GM23338 (cell line): ENCODE data around the gene OPTC. TPM values are rescaled to one million over a fixed set of nuclear protein-coding genes. Genes with fewer than 3 reads are reported as not detected.

Source experiments
- ATAC-seq: fragments of 200-7000 bp; cut with Tn5 transposase; 3 replicates; pipeline ENCODE4 v1.9.1; 2020
- DNase-seq: peaks from one replicate; pipeline ENCODE4 v3.0.0-alpha.2; 2015; ENCODE audit warnings: low spot score
- H2AFZ ChIP-seq: fragments of 200-600 bp; sonication (generic); 2 replicates; pipeline ENCODE4 v1.8.0; 2016; ENCODE audit warnings: antibody characterized with exemption, mild to moderate bottlenecking, moderate library complexity
- H3F3A ChIP-seq: fragments of 200-600 bp; sonication (generic); replicated peaks from 2 replicates; pipeline ENCODE4 v1.8.0; 2017; ENCODE audit warnings: antibody characterized with exemption, mixed run types, low read depth
- H3K27ac ChIP-seq: fragments of 200-600 bp; sonication (generic); 2 replicates; pipeline ENCODE4 v1.6.1; 2016; ENCODE audit warnings: low read depth
- H3K27me3 ChIP-seq: fragments of 200-600 bp; sonication (generic); 2 replicates; pipeline ENCODE4 v1.8.0; 2016; ENCODE audit warnings: mild to moderate bottlenecking, mixed run types, moderate library complexity; ENCODE audit not compliant: insufficient read depth
- H3K36me3 ChIP-seq: fragments of 200-600 bp; sonication (generic); 2 replicates; pipeline ENCODE4 v1.8.0; 2016; ENCODE audit warnings: mild to moderate bottlenecking; ENCODE audit not compliant: insufficient read depth
- H3K4me1 ChIP-seq: fragments of 200-600 bp; sonication (generic); 2 replicates; pipeline ENCODE4 v1.8.0; 2016; ENCODE audit warnings: mild to moderate bottlenecking, moderate library complexity; ENCODE audit not compliant: insufficient read depth
- H3K4me2 ChIP-seq: fragments of 200-600 bp; sonication (generic); 2 replicates; pipeline ENCODE4 v1.7.1; 2017; ENCODE audit warnings: mixed run types
- H3K4me3 ChIP-seq: fragments of 200-600 bp; sonication (generic); 2 replicates; pipeline ENCODE4 v1.6.1; 2016; ENCODE audit warnings: mixed run types
- H3K79me2 ChIP-seq: fragments of 200-600 bp; sonication (generic); replicated peaks from 2 replicates; pipeline ENCODE4 v1.8.0; 2017; ENCODE audit warnings: mild to moderate bottlenecking; ENCODE audit not compliant: insufficient read depth
- H3K9me2 ChIP-seq: fragments of 200-600 bp; sonication (generic); 2 replicates; pipeline ENCODE4 v1.8.0; 2017; ENCODE audit not compliant: insufficient read depth
- H4K20me1 ChIP-seq: fragments of 200-600 bp; sonication (generic); replicated peaks from 2 replicates; pipeline ENCODE4 v1.8.0; 2017; ENCODE audit warnings: mild to moderate bottlenecking; ENCODE audit not compliant: insufficient read depth
- H3K27ac Mint-ChIP-seq: 2 replicates; pipeline ENCODE4 v1.8.0; 2020; ENCODE audit warnings: inconsistent platforms, mild to moderate bottlenecking, moderate library complexity, mixed read lengths
- H3K27me3 Mint-ChIP-seq: 3 replicates; pipeline ENCODE4 v1.8.0; 2022; ENCODE audit warnings: low read depth, mild to moderate bottlenecking, moderate library complexity, mixed read lengths, inconsistent platforms; ENCODE audit not compliant: insufficient read depth, poor library complexity
- H3K36me3 Mint-ChIP-seq: 3 replicates; pipeline ENCODE4 v1.8.0; 2021; ENCODE audit warnings: low read depth, mild to moderate bottlenecking, inconsistent platforms, moderate library complexity, mixed read lengths
- H3K4me1 Mint-ChIP-seq: 3 replicates; pipeline ENCODE4 v1.8.0; 2020; ENCODE audit warnings: mild to moderate bottlenecking, inconsistent platforms, mixed read lengths
- H3K4me3 Mint-ChIP-seq: 3 replicates; pipeline ENCODE4 v1.8.0; 2021; ENCODE audit warnings: moderate library complexity, mild to moderate bottlenecking, inconsistent platforms, mixed read lengths
- H3K9me3 Mint-ChIP-seq: 3 replicates; pipeline ENCODE4 v1.8.0; 2020; ENCODE audit warnings: moderate library complexity, mild to moderate bottlenecking, inconsistent platforms, mixed read lengths
- CREB1 ChIP-seq: fragments of 250-450 bp; sonication (Bioruptor Pico); IDR thresholded peaks from 2 replicates; pipeline ENCODE4 v1.5.0; 2020; ENCODE audit warnings: low read depth, mild to moderate bottlenecking, moderate library complexity
- EZH2 ChIP-seq: fragments of 200-600 bp; sonication (generic); IDR thresholded peaks from one replicate; pipeline ENCODE4 v1.8.0; 2017; ENCODE audit warnings: antibody characterized with exemption, mild to moderate bottlenecking, low read depth; ENCODE audit not compliant: unreplicated experiment
- EZH2phosphoT487 ChIP-seq: fragments of 200-600 bp; sonication (generic); IDR thresholded peaks from one replicate; pipeline ENCODE4 v1.8.1; 2018; ENCODE audit warnings: antibody characterized with exemption; ENCODE audit not compliant: unreplicated experiment
- NANOG ChIP-seq: IDR thresholded peaks from 2 replicates; pipeline ENCODE4 v1.6.1; 2016; ENCODE audit warnings: antibody characterized with exemption, borderline replicate concordance
- POLR2AphosphoS5 ChIP-seq: IDR thresholded peaks from 2 replicates; pipeline ENCODE4 v1.6.1; 2016; ENCODE audit warnings: antibody characterized with exemption, low read depth
- STAT1 ChIP-seq: IDR thresholded peaks from one replicate; pipeline ENCODE4 v1.6.1; 2016; ENCODE audit warnings: antibody characterized with exemption; ENCODE audit not compliant: unreplicated experiment
- ZNF114 ChIP-seq: fragments of 250-450 bp; sonication (Bioruptor Pico); IDR thresholded peaks from 2 replicates; pipeline ENCODE4 v1.5.0; 2020; ENCODE audit warnings: mild to moderate bottlenecking, moderate library complexity
- polyA plus RNA-seq: library from polyadenylated mRNA; unstranded; fragments of >200 nt; fragmentation: Nextera tagmentation; extraction: Ambion mirVana; gene quantifications from 2 replicates; pipeline ENCODE4 v1.2.1, GENCODE V29; 2016
- total RNA-seq: library from RNA; depleted of rRNA; stranded (reverse); fragments of >200 nt; shearing (Covaris generic); gene quantifications from 2 replicates; pipeline ENCODE4 v1.2.3, GENCODE V29; 2014
- TF ChIP-seq, protein P1 (sequence below), 2 experiments: fragments of 200-600 bp in 1 of 2; sonication (generic) in 1 of 2; conservative IDR thresholded peaks; 2 replicates each; pipeline versions ENCODE4 v1.5.1 to v1.6.1; 2016 to 2017; ENCODE audit warnings: antibody characterized with exemption in 2 of 2, low read depth in 2 of 2, mild to moderate bottlenecking in 2 of 2, moderate library complexity in 1 of 2
- TF ChIP-seq, protein P2 (sequence below): fragments of 250-450 bp; sonication (Bioruptor Pico); IDR thresholded peaks from 2 replicates; pipeline ENCODE4 v1.5.0; 2020; ENCODE audit warnings: mild to moderate bottlenecking, moderate library complexity
- TF ChIP-seq, protein P3 (sequence below): IDR thresholded peaks from 2 replicates; pipeline ENCODE4 v1.6.1; 2016; ENCODE audit warnings: antibody characterized with exemption

Gene OPTC
- total and polyA plus RNA-seq, 2 experiments from 2014 or later, result 0.50 to 1.0 TPM

- TF ChIP-seq, protein P1, sequence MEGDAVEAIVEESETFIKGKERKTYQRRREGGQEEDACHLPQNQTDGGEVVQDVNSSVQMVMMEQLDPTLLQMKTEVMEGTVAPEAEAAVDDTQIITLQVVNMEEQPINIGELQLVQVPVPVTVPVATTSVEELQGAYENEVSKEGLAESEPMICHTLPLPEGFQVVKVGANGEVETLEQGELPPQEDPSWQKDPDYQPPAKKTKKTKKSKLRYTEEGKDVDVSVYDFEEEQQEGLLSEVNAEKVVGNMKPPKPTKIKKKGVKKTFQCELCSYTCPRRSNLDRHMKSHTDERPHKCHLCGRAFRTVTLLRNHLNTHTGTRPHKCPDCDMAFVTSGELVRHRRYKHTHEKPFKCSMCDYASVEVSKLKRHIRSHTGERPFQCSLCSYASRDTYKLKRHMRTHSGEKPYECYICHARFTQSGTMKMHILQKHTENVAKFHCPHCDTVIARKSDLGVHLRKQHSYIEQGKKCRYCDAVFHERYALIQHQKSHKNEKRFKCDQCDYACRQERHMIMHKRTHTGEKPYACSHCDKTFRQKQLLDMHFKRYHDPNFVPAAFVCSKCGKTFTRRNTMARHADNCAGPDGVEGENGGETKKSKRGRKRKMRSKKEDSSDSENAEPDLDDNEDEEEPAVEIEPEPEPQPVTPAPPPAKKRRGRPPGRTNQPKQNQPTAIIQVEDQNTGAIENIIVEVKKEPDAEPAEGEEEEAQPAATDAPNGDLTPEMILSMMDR (conservative IDR thresholded peaks at IDR 0.05; ENCODE audit: low read depth in 2 of 2), result peak; percentile 41 to 66
Measured at GRCh38 chr1:203450479-203451149, 43.3 kb upstream of the OPTC start (continued).

GRCh38 chr1:203451836-203452784 lies 41.8 kb upstream of the OPTC start:
- DNase-seq, result no peak
- Histone ChIP-seq H3K79me2 (no peaks in the 10 kb centered on the region), H3K9me2 (no peaks in the 10 kb centered on the region), H4K20me1 (no peaks in the 10 kb centered on the region), H3K4me1 (peaks cover 8% of the 10 kb centered on the region; the same call in 1 of the 2 replicates), H3K4me2 (no peak overlapping the region), H3K27me3 (no peaks in the 10 kb centered on the region), H2AFZ (no peak overlapping the region), H3F3A (no peaks in the 10 kb centered on the region), H3K36me3 (no peaks in the 10 kb centered on the region), H3K27ac (no peak overlapping the region), H3K4me3 (no peak overlapping the region)
- H3K4me1 Mint-ChIP-seq, result peaks cover 15% of the 10 kb centered on the region
- no peak overlapping the region for H3K27ac Mint-ChIP-seq
- no peaks in the 10 kb centered on the region for H3K9me3 Mint-ChIP-seq
- no peak for ATAC-seq
- no peaks in the 10 kb centered on the region for H3K36me3 Mint-ChIP-seq
- no peak overlapping the region for H3K4me3 Mint-ChIP-seq
- peaks cover 8% of the 10 kb centered on the region for H3K27me3 Mint-ChIP-seq
- TF ChIP-seq STAT1 (no peak), CREB1 (CRISPR knock-in tag) (no peak), POLR2AphosphoS5 (no peak), EZH2phosphoT487 (no peak), ZNF114 (CRISPR knock-in tag) (no peak), NANOG (no peak), EZH2 (no peak)
- TF ChIP-seq, protein P1 (conservative IDR thresholded peaks at IDR 0.05; ENCODE audit: low read depth in 2 of 2), result no peak
- TF ChIP-seq, protein P2, sequence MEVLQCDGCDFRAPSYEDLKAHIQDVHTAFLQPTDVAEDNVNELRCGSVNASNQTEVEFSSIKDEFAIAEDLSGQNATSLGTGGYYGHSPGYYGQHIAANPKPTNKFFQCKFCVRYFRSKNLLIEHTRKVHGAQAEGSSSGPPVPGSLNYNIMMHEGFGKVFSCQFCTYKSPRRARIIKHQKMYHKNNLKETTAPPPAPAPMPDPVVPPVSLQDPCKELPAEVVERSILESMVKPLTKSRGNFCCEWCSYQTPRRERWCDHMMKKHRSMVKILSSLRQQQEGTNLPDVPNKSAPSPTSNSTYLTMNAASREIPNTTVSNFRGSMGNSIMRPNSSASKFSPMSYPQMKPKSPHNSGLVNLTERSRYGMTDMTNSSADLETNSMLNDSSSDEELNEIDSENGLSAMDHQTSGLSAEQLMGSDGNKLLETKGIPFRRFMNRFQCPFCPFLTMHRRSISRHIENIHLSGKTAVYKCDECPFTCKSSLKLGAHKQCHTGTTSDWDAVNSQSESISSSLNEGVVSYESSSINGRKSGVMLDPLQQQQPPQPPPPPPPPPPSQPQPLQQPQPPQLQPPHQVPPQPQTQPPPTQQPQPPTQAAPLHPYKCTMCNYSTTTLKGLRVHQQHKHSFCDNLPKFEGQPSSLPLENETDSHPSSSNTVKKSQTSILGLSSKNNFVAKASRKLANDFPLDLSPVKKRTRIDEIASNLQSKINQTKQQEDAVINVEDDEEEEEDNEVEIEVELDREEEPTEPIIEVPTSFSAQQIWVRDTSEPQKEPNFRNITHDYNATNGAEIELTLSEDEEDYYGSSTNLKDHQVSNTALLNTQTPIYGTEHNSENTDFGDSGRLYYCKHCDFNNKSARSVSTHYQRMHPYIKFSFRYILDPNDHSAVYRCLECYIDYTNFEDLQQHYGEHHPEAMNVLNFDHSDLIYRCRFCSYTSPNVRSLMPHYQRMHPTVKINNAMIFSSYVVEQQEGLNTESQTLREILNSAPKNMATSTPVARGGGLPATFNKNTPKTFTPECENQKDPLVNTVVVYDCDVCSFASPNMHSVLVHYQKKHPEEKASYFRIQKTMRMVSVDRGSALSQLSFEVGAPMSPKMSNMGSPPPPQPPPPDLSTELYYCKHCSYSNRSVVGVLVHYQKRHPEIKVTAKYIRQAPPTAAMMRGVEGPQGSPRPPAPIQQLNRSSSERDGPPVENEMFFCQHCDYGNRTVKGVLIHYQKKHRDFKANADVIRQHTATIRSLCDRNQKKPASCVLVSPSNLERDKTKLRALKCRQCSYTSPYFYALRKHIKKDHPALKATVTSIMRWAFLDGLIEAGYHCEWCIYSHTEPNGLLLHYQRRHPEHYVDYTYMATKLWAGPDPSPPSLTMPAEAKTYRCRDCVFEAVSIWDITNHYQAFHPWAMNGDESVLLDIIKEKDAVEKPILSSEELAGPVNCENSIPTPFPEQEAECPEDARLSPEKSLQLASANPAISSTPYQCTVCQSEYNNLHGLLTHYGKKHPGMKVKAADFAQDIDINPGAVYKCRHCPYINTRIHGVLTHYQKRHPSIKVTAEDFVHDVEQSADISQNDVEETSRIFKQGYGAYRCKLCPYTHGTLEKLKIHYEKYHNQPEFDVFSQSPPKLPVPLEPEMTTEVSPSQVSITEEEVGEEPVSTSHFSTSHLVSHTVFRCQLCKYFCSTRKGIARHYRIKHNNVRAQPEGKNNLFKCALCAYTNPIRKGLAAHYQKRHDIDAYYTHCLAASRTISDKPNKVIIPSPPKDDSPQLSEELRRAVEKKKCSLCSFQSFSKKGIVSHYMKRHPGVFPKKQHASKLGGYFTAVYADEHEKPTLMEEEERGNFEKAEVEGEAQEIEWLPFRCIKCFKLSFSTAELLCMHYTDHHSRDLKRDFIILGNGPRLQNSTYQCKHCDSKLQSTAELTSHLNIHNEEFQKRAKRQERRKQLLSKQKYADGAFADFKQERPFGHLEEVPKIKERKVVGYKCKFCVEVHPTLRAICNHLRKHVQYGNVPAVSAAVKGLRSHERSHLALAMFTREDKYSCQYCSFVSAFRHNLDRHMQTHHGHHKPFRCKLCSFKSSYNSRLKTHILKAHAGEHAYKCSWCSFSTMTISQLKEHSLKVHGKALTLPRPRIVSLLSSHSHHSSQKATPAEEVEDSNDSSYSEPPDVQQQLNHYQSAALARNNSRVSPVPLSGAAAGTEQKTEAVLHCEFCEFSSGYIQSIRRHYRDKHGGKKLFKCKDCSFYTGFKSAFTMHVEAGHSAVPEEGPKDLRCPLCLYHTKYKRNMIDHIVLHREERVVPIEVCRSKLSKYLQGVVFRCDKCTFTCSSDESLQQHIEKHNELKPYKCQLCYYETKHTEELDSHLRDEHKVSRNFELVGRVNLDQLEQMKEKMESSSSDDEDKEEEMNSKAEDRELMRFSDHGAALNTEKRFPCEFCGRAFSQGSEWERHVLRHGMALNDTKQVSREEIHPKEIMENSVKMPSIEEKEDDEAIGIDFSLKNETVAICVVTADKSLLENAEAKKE, result no peak
- TF ChIP-seq, protein P3, sequence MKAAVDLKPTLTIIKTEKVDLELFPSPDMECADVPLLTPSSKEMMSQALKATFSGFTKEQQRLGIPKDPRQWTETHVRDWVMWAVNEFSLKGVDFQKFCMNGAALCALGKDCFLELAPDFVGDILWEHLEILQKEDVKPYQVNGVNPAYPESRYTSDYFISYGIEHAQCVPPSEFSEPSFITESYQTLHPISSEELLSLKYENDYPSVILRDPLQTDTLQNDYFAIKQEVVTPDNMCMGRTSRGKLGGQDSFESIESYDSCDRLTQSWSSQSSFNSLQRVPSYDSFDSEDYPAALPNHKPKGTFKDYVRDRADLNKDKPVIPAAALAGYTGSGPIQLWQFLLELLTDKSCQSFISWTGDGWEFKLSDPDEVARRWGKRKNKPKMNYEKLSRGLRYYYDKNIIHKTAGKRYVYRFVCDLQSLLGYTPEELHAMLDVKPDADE, result no peak
